Liver (tissue), 9 donors: ENCODE data around the gene ACOT11. TPM values are rescaled to one million over a fixed set of nuclear protein-coding genes. Genes with fewer than 3 reads are reported as not detected.

Source experiments
- DNase-seq: peaks from one replicate; pipeline ENCODE4 v3.0.0-alpha.2; 2017; ENCODE audit warnings: low spot score
- H3K27ac ChIP-seq, 2 donors: one replicate each; pipeline ENCODE4 v1.7.0; 2013; ENCODE audit warnings: inconsistent platforms in 2 of 2, low read length in 2 of 2, control low read depth in 1 of 2, low read depth in 1 of 2, mild to moderate bottlenecking in 1 of 2
- H3K27me3 ChIP-seq, 4 donors: one replicate each; pipeline versions ENCODE4 v1.6.1 to v1.7.0; 2013; ENCODE audit warnings: low read length in 3 of 4, inconsistent platforms in 1 of 4, mild to moderate bottlenecking in 1 of 4, moderate library complexity in 1 of 4; ENCODE audit not compliant: control insufficient read depth in 4 of 4, insufficient read depth in 4 of 4
- H3K36me3 ChIP-seq, 4 donors: one replicate each; pipeline versions ENCODE4 v1.6.1 to v1.7.0; 2013; ENCODE audit warnings: low read length in 3 of 4, mild to moderate bottlenecking in 3 of 4, low read depth in 1 of 4, moderate library complexity in 1 of 4; ENCODE audit not compliant: control insufficient read depth in 4 of 4, insufficient read depth in 3 of 4
- H3K4me1 ChIP-seq, 4 donors: one replicate each; pipeline versions ENCODE4 v1.6.1 to v1.7.0; 2013; ENCODE audit warnings: low read length in 3 of 4, mild to moderate bottlenecking in 3 of 4, moderate library complexity in 1 of 4; ENCODE audit not compliant: control insufficient read depth in 4 of 4, insufficient read depth in 4 of 4
- H3K4me3 ChIP-seq, 3 donors: one replicate each; pipeline versions ENCODE4 v1.6.1 to v1.7.0; 2013; ENCODE audit warnings: low read length in 3 of 3, control low read depth in 1 of 3, low read depth in 1 of 3, mild to moderate bottlenecking in 1 of 3
- H3K9ac ChIP-seq, 2 donors: one replicate each; pipeline ENCODE4 v1.7.0; 2013; ENCODE audit warnings: low read length in 2 of 2, mild to moderate bottlenecking in 2 of 2, moderate library complexity in 2 of 2, control low read depth in 1 of 2, low read depth in 1 of 2
- H3K9me3 ChIP-seq, 4 donors: one replicate each; pipeline versions ENCODE4 v1.6.1 to v1.7.0; 2013; ENCODE audit warnings: low read length in 3 of 4; ENCODE audit not compliant: control insufficient read depth in 4 of 4
- ATF3 ChIP-seq: IDR thresholded peaks from 2 replicates; pipeline ENCODE4 v1.6.1; 2016; ENCODE audit warnings: antibody characterized with exemption
- CTCF ChIP-seq: fragments of 150-350 bp; IDR thresholded peaks from 2 replicates; pipeline ENCODE4 v1.5.1; 2017; ENCODE audit warnings: improper control_type of control experiment, low read depth, low read length; ENCODE audit not compliant: missing input control
- EGR1 ChIP-seq, 2 donors: IDR thresholded peaks; 2 replicates each; pipeline ENCODE4 v1.6.1; 2016 to 2018; ENCODE audit warnings: antibody characterized with exemption in 2 of 2, low read depth in 2 of 2
- FOXA1 ChIP-seq: IDR thresholded peaks from 2 replicates; pipeline ENCODE4 v1.6.1; 2016; ENCODE audit warnings: antibody characterized with exemption
- FOXA2 ChIP-seq: IDR thresholded peaks from 2 replicates; pipeline ENCODE4 v1.6.1; 2016; ENCODE audit warnings: antibody characterized with exemption
- GABPA ChIP-seq, 2 donors: IDR thresholded peaks in 1 of 2; conservative IDR thresholded peaks in 1 of 2; 2 replicates each; pipeline ENCODE4 v1.6.1; 2016; ENCODE audit warnings: antibody characterized with exemption in 2 of 2, mild to moderate bottlenecking in 1 of 2, moderate library complexity in 1 of 2
- HNF4A ChIP-seq, 2 donors: conservative IDR thresholded peaks; 2 replicates each; pipeline ENCODE4 v1.6.1; 2016; ENCODE audit warnings: antibody characterized with exemption in 2 of 2, mild to moderate bottlenecking in 2 of 2
- HNF4G ChIP-seq: IDR thresholded peaks from 2 replicates; pipeline ENCODE4 v1.6.1; 2016; ENCODE audit warnings: antibody characterized with exemption
- JUND ChIP-seq, 2 donors: IDR thresholded peaks; 2 replicates each; pipeline ENCODE4 v1.6.1; 2016; ENCODE audit warnings: antibody characterized with exemption in 2 of 2
- MAX ChIP-seq: IDR thresholded peaks from 2 replicates; pipeline ENCODE4 v1.6.1; 2016; ENCODE audit warnings: antibody characterized with exemption
- NR2F2 ChIP-seq: IDR thresholded peaks from 2 replicates; pipeline ENCODE4 v1.6.1; 2016; ENCODE audit warnings: antibody characterized with exemption
- RAD21 ChIP-seq, 2 donors: IDR thresholded peaks; 2 replicates each; pipeline ENCODE4 v1.6.1; 2016; ENCODE audit warnings: antibody characterized with exemption in 2 of 2, mild to moderate bottlenecking in 2 of 2
- REST ChIP-seq: IDR thresholded peaks from 2 replicates; pipeline ENCODE4 v1.6.1; 2016; ENCODE audit warnings: antibody characterized with exemption, mild to moderate bottlenecking
- RXRA ChIP-seq, 2 donors: IDR thresholded peaks; 2 replicates each; pipeline ENCODE4 v1.6.1; 2017 to 2018; ENCODE audit warnings: antibody characterized with exemption in 2 of 2, mild to moderate bottlenecking in 1 of 2
- SP1 ChIP-seq: IDR thresholded peaks from 2 replicates; pipeline ENCODE4 v1.6.1; 2018; ENCODE audit warnings: antibody characterized with exemption, mild to moderate bottlenecking
- TAF1 ChIP-seq: conservative IDR thresholded peaks from 2 replicates; pipeline ENCODE4 v1.6.1; 2016; ENCODE audit warnings: antibody characterized with exemption, mild to moderate bottlenecking
- YY1 ChIP-seq: IDR thresholded peaks from 2 replicates; pipeline ENCODE4 v1.6.1; 2016; ENCODE audit warnings: antibody characterized with exemption, mild to moderate bottlenecking
- ZBTB33 ChIP-seq: IDR thresholded peaks from 2 replicates; pipeline ENCODE4 v1.6.1; 2016; ENCODE audit warnings: antibody characterized with exemption
- WGBS: extraction: QIAGEN DNeasy Blood & Tissue Kit; methylation state at CpG from one replicate; pipeline ENCODE4 v1.1.7; 2013; 5-methylcytosine and 5-hydroxymethylcytosine counted together
- polyA plus RNA-seq, 2 donors: library from polyadenylated mRNA; stranded (reverse) in 1 of 2; unstranded in 1 of 2; fragments of 200-250 nt in 1 of 2; fragments of >200 nt in 1 of 2; fragmentation: Nextera tagmentation in 1 of 2; extraction: Ambion mirVana in 1 of 2; gene quantifications; one replicate each; pipeline versions ENCODE4 v1.2.1 to v1.2.3, GENCODE V29; 2013 to 2015
- total RNA-seq, 2 donors: library from RNA; depleted of rRNA; stranded (reverse); fragments of >200 nt; gene quantifications; one replicate each; pipeline ENCODE4 v1.2.3, GENCODE V29; 2014
- donor health status: healthy.
- donor health status: healthy.
- donor health status: healthy.
- donor health status: healthy.
- donor health status: healthy.

Gene ACOT11
- total and polyA plus RNA-seq, 4 donors, result 0.13 to 1.1 (median 0.50) TPM

- Histone ChIP-seq H3K9me3 (no peaks in the 10 kb centered on the region), H3K36me3 (no peaks in the 10 kb centered on the region), H3K27me3 (no peaks in the 10 kb centered on the region), H3K9ac (no peak overlapping the region), H3K27ac (no peak overlapping the region), H3K4me1 (peaks cover 0 to 9% (median 5%) of the 10 kb centered on the region in 4 donors), H3K4me3 (no peak overlapping the region)
- no peak for DNase-seq
- no peak for TF ChIP-seq ATF3
- no peak for TF ChIP-seq NR2F2
- TF ChIP-seq TAF1, result no peak
- no peak for TF ChIP-seq ZBTB33
- 85% methylated on average over 4 of the region's 4 CpGs for WGBS
These were observed 21.3 kb downstream of the ACOT11 start for GRCh38 chr1:54569339-54569738.

- H3K9ac ChIP-seq, result no peak overlapping the region
- H3K4me1 ChIP-seq, result peaks cover 0 to 2% (median under 1%) of the 10 kb centered on the region in 4 donors
- no peaks in the 10 kb centered on the region for H3K27me3 ChIP-seq
- DNase-seq, result no peak
- TF ChIP-seq TAF1, result no peak
- TF ChIP-seq FOXA1, result no peak
- TF ChIP-seq NR2F2, result no peak
- no peak for TF ChIP-seq GABPA (IDR thresholded peaks at IDR 0.05 in 1 of 2, conservative IDR thresholded peaks at IDR 0.05 in 1 of 2)
- no peak for TF ChIP-seq CTCF
- TF ChIP-seq MAX, result no peak
- no peak for TF ChIP-seq HNF4A (conservative IDR thresholded peaks at IDR 0.05)
- TF ChIP-seq YY1, result no peak
- TF ChIP-seq SP1, result no peak
- TF ChIP-seq JUND (IDR thresholded peaks at IDR 0.05), result no peak
- TF ChIP-seq REST, result no peak
- TF ChIP-seq RXRA (IDR thresholded peaks at IDR 0.05), result no peak
- no peak for TF ChIP-seq ZBTB33
- no peak for TF ChIP-seq EGR1 (IDR thresholded peaks at IDR 0.05; ENCODE audit: low read depth in 2 of 2)
- no peak for TF ChIP-seq HNF4G
- TF ChIP-seq RAD21 (IDR thresholded peaks at IDR 0.05), result no peak
- TF ChIP-seq ATF3, result no peak
- no peak for TF ChIP-seq FOXA2
- no peak overlapping the region for H3K27ac ChIP-seq
- H3K36me3 ChIP-seq, result no peaks in the 10 kb centered on the region
- no peaks in the 10 kb centered on the region for H3K9me3 ChIP-seq
- no peak overlapping the region for H3K4me3 ChIP-seq
- WGBS, result 96% methylated on average over 5 of the region's 5 CpGs
These were observed 22.1 kb downstream of the ACOT11 start for GRCh38 chr1:54570161-54570560.
